Stimulated activated CD4-positive, alpha-beta T cell treated with anti-CD3 and anti-CD28 coated beads, Interleukin-4, amount 100 ng/mL, for 1 hour (primary cell): ENCODE results near the gene HNRNPA3.
"Not testable (repeated sequence)": the region's sequence is repeated elsewhere in the genome, so short reads cannot be mapped to it uniquely, and the experiment has no call there.

Source experiments
- DNase-seq: peaks from one replicate; pipeline ENCODE4 v3.0.0-alpha.2; 2020

Gene HNRNPA3

GRCh38 chr2:177234267-177234666, 21.7 kb downstream of the HNRNPA3 start:
- no peak for DNase-seq

DNA sequence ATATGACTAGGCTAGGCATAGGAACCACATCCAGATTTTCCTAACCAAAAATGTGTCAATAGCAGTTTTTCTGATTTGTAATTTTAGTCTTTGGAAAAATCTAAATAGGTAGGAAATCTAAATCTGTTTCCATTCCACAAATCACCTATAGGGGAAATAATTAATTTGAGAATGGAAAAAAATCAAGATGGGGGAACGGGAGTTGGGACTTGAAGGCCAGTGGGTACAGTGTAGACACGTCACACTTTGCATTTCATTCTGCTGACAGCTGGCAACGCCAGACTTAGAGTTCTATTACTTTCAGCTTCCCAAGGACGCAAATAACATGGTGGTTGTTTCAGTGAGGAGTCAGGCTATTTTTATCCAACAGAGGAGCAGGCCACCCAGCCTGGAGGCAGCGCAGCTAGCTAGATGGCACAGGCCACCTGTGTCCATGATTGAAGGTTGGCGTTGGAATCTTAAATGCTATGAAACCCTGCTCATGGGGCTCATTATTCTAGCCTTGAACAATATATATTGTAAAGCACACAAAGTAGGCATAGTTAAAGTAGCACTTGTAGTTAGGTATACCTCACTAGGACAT, 23.4 kb downstream of the HNRNPA3 start:
- no peak for DNase-seq

GRCh38 chr2:177237932-177238331, 25.3 kb downstream of the HNRNPA3 start:
- DNase-seq: no peak

DNA sequence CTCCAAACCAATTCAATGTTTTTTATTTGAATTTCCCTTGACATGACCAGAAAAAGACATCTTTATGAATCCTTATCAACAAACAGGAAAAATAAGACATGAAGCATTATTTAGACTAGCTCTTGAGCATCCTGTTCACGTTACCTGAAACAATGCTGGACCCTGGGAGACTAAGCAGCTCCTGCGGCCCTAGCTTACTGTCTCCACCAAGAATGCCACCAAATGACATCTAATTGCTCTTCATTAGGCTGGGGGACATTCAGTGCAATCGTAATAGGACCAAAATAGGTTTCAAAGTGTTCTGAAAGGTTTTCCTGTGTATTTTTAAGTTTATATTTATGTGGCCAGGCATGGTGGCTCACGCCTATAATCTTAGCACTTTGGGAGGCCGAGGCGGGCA, 26.5 kb downstream of the HNRNPA3 start:
- no peak for DNase-seq

GRCh38 chr2:177239932-177240630, 27.5 kb downstream of the HNRNPA3 start:
- no peak for DNase-seq

- no peak for DNase-seq
Observed at GRCh38 chr2:177241711-177242120, 29.1 kb downstream of the HNRNPA3 start.

DNA sequence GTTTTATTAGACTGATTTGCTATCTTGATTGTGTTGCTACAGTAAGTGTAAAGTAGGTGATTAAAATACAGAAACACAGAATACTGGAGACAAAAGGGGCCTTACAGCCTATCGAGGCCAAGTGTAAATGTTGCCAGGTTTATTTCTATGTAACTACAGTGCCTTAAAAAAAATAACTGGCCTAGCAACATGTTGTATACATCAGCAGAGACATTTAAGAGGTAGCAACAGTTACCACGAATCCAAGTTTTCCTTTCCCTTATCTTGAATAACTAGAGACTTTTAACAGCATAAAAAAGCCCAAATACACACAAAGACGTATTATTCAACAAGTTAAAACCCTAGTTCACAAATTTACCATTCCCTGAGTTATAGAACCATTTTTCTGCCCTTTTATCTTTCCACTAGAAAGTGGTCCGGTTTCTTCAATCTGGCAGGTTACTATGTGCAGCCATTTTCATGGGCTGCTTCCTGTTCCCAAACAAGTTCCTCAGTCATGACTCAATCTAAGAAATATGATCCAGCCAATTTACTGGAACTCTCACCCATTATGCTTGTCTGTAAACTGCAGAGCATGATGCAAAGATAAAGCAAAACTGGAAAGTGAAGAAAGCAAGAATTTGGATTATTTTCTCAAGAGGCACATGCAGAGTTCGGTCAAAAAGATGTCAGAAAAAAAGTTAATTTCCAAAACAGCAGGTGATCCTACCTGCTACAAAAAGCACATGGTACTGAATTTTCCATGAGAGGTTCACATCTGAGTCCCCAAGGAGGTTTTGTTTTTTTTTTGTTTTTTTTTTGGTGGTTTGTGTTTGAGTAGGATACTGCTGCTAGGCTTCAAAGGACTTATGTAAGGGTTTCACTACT, 29.8 kb downstream of the HNRNPA3 start:
- DNase-seq: no peak

- DNase-seq: no peak
Observed at GRCh38 chr2:177243073-177243472, 30.5 kb downstream of the HNRNPA3 start.

GRCh38 chr2:177243476-177243875, 30.9 kb downstream of the HNRNPA3 start:
- no peak for DNase-seq

GRCh38 chr2:177244244-177244771, 31.7 kb downstream of the HNRNPA3 start:
- no peak for DNase-seq

DNA sequence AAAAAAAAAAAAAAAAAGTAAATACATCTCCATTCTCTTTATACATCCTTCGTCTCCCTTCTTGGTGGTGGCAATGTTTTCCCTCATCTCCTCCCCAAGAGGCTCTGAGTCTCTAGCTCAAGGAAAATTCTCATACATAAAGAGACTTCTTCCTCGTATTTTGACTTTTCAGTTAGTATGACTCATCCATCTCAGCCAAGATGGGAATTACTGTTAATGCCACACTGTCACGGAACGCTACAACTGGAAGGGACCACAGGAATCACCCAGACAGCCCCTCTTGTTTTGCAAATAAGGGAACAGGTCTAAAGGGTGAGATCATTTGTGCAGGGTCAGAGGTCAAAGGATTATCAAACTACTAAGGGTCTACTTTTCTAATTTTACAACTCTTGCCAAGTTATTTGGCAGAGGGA, 32.4 kb downstream of the HNRNPA3 start:
- no peak for DNase-seq

DNA sequence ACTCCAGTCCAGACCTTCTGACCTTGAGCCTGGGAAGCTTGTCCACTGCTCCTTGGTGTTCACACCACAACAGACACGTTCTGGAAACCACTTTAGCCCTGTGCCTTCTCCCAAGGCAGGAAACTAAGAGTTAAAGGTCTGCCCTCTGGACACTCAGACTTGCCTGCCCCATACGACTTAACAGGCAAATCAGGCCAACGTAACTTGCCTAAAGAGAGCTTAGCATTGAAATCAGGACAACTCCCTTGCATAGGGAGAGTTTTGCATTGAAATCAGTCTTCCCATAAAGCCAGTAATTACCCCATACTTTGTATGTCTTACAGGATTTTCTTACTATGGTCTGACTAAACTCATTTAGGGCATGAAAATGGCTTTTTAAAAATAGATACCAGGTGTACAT, 33.4 kb downstream of the HNRNPA3 start:
- no peak for DNase-seq

- not testable (repeated sequence) for DNase-seq
Observed at GRCh38 chr2:177246523-177247030, 34.0 kb downstream of the HNRNPA3 start.

GRCh38 chr2:177247693-177248262, 35.2 kb downstream of the HNRNPA3 start:
- no peak for DNase-seq

- DNase-seq: no peak
Observed at GRCh38 chr2:177249038-177249437, 36.4 kb downstream of the HNRNPA3 start.

GRCh38 chr2:177250461-177250860, 37.9 kb downstream of the HNRNPA3 start:
- DNase-seq: no peak

DNA sequence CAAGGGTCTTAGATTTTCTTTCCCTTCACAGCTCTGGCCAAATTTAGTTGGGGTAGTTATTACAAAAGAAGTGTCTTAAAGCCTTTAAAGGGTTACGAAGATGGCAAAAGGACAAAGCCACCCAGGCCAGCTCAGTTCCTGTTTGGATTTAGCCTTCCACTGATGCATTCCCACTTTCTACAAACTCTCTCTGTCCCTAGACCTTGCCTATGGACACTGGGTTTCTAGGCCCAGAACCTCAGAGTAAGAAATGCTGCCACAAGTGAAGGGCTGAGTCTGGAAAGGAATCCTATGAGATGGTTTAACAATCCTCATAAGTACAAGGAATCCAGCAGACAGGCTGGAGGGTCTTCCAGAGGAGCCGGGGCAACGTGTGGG, 38.6 kb downstream of the HNRNPA3 start:
- DNase-seq: no peak

- no peak for DNase-seq
Observed at GRCh38 chr2:177252808-177253531, 40.4 kb downstream of the HNRNPA3 start.

GRCh38 chr2:177253704-177254103, 41.1 kb downstream of the HNRNPA3 start:
- no peak for DNase-seq

GRCh38 chr2:177254433-177255226, 42.0 kb downstream of the HNRNPA3 start:
- DNase-seq: peak; percentile 15

DNA sequence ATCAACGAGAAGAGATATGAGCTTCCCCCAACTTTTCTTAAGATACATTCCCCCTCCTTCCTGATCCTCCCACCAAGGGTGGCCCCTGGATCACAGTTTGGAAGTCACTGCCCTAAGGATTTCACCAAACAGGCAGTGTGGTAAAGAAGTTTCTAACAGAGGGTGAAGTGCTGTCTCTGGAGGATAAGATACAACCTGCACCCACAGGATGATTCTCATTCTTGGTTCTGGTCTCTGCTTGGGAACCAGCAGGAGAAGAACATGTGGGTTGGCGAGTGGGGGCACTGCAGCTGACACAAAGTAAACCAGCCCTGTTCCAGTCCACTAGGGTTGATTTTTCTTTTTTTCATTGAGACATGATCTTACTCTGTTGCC, 42.6 kb downstream of the HNRNPA3 start:
- DNase-seq: no peak

DNA sequence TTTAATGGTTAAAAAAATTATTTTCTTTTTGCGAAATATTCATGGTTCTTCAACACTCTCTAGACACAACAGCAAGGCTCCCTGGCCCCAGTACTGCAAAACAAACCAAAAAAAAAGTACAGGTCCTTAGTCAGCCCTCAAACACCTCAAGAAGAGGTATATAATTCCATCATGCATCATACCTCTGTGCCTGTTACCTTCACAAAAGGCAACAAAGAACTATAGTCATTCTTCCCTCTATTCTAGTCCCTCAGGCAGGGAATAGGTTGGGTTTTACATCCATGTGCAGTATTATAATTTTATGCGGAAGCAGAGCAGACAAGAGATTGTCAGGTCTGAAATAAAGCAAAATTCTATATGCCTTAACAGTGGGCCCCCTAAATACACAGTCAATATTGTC, 43.4 kb downstream of the HNRNPA3 start:
- no peak for DNase-seq
